ENCODE data around the gene TBC1D1.
A peak's percentile ranks its signal among the peaks of the same experiment; 100 is the strongest.

The TBC1D1 gene

GRCh38 chr4:38132843-38133662 lies 242.2 kb downstream of the TBC1D1 start:
- DNase-seq, result no peak

DNA sequence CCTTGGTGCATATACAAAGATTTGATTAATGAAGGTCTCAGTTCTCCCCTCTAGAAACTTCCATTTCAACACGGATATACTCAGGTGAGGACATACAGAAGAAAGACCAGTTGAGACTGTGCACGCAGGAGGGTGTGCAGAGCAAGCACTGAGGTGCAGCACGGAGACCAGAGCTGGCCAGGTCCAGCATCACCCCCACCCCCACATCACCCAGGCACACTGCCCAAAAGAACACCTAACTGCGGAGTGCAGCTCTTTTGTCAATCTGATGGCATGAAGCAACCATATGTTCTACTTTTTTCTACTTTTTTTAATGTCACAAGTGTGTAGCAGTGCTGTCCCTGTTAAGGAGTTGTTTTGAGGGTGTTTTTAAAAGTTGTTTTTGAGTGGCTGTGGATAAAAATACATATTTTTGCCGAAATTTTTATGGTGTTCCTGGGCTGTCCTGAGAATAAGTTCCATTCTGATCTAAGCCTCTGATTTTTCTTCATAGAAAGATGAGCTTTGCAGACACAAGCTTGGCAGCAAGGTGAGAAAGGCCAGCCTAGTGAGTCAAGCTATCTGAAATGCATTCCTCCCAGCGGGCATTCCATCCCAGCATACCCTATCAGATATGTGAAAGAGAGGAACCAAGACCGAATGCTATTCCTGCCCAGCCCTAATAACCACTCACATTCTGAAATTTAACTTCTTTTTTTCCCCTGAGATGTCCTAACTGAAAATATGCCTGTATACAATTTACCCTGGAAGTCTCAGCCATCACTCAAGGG lies 243.0 kb downstream of the TBC1D1 start:
- DNase-seq, result peak; percentile 71

DNA sequence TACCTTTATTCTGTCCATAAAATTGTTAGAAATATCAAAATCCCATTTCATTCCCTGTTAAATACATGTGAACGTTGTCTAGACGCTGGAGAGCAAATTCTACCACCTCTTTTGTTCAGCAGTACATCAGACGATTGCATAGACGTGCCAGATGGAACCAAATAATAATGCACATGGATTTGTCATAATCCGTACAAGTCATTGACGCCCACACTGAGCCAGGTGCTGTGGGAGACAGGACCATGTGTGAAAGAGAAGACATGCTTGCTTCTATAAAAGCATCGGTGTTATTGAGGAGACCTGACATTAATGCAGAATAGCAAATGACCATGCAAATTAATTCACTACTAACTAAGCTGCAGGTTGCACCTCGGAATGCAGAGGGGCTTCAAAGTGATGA lies 244.3 kb downstream of the TBC1D1 start:
- DNase-seq, result no peak

DNA sequence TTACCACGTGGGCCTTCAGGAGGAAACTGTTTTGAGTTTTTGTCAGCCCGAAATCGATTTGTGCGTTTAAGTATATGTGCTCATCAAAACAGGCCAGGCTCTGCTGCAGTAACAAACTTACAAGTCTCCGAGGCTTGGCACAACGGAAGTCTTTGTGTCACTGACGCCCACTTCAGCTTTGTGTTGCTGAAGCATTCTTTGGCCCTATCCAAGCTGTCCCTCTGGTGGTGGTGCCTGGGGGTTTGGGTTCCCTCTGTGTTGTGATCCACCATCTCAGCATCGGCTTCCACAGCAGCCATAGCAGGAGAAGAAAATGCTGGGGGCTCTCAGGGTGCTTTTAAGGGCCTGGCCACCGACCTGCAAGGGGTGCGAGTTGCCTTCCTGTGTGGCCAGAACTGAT lies 245.7 kb downstream of the TBC1D1 start:
- DNase-seq, result no peak

DNA sequence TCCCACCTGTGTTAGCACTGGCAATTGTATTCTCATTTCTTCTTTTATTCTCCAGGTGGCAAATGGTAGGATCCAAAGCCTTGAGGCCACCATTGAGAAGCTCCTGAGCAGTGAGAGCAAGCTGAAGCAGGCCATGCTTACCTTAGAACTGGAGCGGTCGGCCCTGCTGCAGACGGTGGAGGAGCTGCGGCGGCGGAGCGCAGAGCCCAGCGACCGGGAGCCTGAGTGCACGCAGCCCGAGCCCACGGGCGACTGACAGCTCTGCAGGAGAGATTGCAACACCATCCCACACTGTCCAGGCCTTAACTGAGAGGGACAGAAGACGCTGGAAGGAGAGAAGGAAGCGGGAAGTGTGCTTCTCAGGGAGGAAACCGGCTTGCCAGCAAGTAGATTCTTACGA lies 246.2 kb downstream of the TBC1D1 start:
- DNase-seq, result no peak

DNA sequence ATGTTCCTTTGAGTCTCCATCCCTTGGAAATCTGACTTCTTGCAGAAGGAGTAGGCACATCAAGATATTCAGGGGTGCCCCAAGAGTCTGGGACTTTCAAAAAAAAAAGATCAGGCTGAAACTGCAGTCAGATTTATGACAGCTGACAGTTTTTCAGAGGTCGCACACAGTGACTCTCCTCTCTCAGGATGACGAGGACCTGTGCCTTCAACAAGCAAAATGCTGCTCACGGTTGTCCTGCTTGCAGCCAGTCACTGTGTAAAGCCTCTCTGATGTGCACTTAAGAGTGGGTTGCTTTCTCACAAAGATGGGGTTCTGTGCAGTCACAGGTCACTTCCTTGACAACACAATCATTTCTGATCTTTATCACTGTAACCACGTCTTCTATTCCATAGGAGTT lies 247.5 kb downstream of the TBC1D1 start:
- DNase-seq, result no peak

DNA sequence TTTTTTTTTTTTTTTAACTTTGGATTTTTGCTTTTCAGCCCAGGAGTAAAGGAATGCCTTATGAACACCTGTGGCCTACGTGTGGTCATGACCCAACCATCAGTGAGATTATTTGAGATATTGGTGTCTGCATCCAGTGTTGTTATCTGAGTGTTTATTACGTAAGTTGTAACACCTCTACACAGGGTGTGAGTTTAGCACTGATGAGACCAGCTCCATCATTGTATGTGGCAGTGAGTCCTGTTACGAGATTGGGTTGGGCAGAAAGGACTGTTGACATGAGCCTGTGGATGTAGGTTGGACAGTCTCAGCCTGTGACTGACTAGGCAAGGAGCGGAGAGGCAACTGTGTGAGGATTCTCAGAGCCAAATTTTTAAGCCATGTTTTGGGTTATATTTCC lies 248.3 kb downstream of the TBC1D1 start:
- no peak for DNase-seq

GRCh38 chr4:38140643-38141203 lies 249.8 kb downstream of the TBC1D1 start:
- DNase-seq, result no peak

- peak; percentile 70 for DNase-seq
Observed at GRCh38 chr4:38141808-38142500, 251.1 kb downstream of the TBC1D1 start.

DNA sequence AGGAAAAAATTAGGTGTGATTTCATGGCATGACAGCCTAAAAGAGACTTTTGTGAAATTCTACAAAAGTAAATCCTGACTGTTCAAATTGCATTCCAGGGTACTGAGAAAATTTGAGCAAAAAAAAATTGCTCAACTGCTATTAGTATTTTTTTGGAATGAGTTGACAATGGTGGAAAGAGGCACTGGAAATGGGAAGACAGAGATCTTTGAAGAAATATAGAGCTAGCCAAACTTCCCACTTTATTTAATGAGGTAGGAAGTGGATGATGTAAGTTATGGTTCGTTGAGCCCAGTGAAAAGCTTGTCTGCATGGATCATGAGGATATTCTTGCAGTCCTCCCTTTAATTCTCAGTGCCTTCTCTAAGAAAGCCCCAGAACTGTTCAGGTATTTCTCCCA lies 253.1 kb downstream of the TBC1D1 start:
- DNase-seq, result no peak

GRCh38 chr4:38145033-38145678 lies 254.3 kb downstream of the TBC1D1 start:
- peak; percentile 45 for DNase-seq

GRCh38 chr4:38145741-38146140 lies 254.9 kb downstream of the TBC1D1 start:
- DNase-seq, result peak; percentile 86

GRCh38 chr4:38146383-38146782 lies 255.5 kb downstream of the TBC1D1 start:
- DNase-seq, result no peak

DNA sequence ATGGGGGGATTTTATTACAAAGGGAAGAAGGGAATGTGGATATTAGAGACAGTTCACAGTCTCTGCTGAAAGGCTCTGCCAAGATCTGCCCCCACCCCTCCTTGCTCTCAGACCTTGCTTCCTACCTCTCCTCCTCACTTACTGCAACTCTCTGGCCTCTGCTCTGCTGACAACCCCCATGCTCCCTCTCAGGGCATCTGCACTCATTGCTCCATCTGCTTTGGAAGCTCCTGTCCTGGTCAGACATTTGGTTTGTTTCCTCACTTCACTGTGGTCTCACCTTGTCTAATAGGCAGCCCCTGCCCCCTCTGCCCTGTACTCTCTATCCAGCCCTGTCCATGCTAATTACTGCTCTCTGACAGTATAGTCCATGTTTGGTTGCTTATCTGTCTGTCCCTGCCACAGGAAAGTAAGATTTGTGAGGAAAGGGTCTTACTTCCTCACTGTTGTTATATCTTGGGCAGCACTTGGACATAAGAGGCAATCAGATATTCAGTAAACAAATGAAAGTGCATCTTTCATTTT lies 258.6 kb downstream of the TBC1D1 start:
- no peak for DNase-seq

DNA sequence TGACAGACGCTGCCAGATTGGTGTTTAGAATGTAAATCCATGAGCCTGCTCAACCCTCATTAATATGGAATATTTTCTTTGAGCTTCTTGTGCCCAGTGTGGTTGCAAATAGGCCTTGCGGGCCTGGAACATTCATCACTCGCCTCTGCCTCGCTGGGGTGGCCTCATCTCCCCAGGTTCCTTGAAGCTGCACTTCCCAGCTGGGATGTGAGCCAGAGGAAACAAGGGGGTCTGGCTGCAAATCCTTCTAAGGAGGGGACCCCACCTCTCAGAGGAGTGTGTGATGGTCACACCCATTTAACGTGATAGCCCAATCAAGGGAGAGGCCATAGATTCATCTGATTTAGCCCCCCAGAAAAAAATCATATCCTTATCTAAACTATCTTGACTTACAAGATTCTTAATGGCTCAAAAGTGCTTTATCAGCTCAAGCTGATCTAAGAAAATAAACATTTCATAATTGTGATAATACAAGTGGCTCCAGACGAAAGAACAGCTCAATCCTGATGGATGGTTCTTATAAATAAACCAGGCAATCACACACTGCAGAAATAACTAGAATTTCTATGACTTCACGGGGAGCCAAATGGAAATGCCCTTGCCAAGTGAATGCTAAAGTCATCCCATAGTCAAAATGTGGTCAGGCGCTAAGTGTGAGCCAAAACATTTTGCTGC lies 259.2 kb downstream of the TBC1D1 start:
- no peak for DNase-seq

GRCh38 chr4:38150766-38151165 lies 259.9 kb downstream of the TBC1D1 start:
- DNase-seq, result no peak

- DNase-seq, result no peak
Observed at GRCh38 chr4:38151873-38152272, 261.0 kb downstream of the TBC1D1 start.

GRCh38 chr4:38152305-38152704 lies 261.4 kb downstream of the TBC1D1 start:
- DNase-seq, result no peak

GRCh38 chr4:38152721-38153386 lies 262.0 kb downstream of the TBC1D1 start:
- no peak for DNase-seq

DNA sequence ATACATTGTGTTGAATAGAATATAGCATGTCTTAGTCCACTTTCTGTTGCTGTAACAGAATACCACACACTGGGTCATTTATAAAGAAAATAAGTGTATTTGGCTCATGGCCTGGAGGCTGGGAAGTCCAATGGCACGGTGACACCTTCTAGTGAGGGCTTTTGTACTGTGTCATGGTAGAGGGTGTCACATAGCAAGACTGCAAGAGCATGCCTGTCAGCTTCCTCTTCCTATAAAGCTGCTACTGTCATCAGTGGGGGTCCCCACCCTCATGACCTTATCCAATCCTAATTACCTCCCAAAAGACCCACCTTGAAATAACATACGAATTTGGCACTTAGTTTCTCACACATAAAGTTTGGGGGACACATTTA lies 262.5 kb downstream of the TBC1D1 start:
- DNase-seq, result no peak

DNA sequence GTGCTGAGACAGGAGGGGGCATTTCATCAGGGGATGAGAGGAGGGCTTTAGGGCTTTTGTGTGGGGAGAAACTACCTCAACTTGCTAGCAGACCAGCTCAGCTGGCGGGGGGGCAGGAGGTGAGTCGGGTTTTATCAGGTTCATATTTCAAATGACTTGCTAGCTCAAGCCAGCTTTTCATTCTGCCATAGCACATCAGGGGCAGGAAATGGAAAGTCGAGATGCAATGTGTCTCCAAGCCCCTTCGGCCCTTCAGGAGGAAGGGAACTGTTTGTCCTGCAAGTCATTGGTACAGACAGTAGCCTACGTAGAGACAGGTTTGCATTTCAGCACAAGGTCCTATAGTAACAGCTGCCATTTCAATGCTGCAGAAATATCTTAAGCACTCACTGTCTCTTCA lies 263.4 kb downstream of the TBC1D1 start:
- no peak for DNase-seq
